Endothelial cell of umbilical vein (primary cell): ENCODE data around the gene IL1R2. TPM values are rescaled to one million over a fixed set of nuclear protein-coding genes. Genes with fewer than 3 reads are reported as not detected.

Experiments used
- BruUV-seq: library from RNA; stranded (reverse); fragments of 400-500 nt; replicated peaks from 2 replicates; lab custom pipeline; 2021; lab: Mats Ljungman, UMichigan
- CTCF ChIA-PET: fragments of 300-600, 350-600 bp; sonication (Branson Sonifier 250); formaldehyde crosslinking; loops from one replicate; lab custom pipeline; 2021; ENCODE audit warnings: antibody characterized with exemption, inconsistent platforms; lab: Charles Lee
- POLR2A ChIA-PET: fragments of 300-600, 350-600 bp; sonication (Branson Sonifier 250); formaldehyde crosslinking; loops from one replicate; lab custom pipeline; 2021; ENCODE audit warnings: antibody characterized with exemption, inconsistent platforms; lab: Charles Lee
- DNase-seq: peaks from one replicate; pipeline ENCODE4 v3.0.0-alpha.2; 2011; ENCODE audit warnings: low read depth, low spot score
- FAIRE-seq: peaks from 2 replicates; lab custom pipeline; 2011; peaks lifted over from hg19 to GRCh38; lab: Jason Lieb, UNC
- H2AFZ ChIP-seq: 2 replicates; pipeline ENCODE4 v1.6.0; 2012; ENCODE audit warnings: low read depth, low read length, control low read depth, inconsistent platforms
- H3K27ac ChIP-seq: 2 replicates; pipeline ENCODE4 v1.5.1; 2011; ENCODE audit warnings: low read depth, mild to moderate bottlenecking, control low read depth, low read length, moderate library complexity; ENCODE audit not compliant: insufficient read depth
- H3K27me3 ChIP-seq, 2 experiments: 2 replicates each; pipeline versions ENCODE4 v1.6.0 to v1.6.1; 2011; ENCODE audit warnings: low read length in 2 of 2, mixed read lengths in 1 of 2; ENCODE audit not compliant: control insufficient read depth in 2 of 2, insufficient read depth in 2 of 2
- H3K36me3 ChIP-seq, 2 experiments: 2 replicates in 1 of 2; 3 replicates in 1 of 2; pipeline ENCODE4 v1.5.1; 2011; ENCODE audit warnings: low read length in 2 of 2, mild to moderate bottlenecking in 1 of 2, moderate library complexity in 1 of 2; ENCODE audit not compliant: control insufficient read depth in 2 of 2, insufficient read depth in 2 of 2; ENCODE audit errors: extremely low read depth in 1 of 2
- H3K4me1 ChIP-seq: 3 replicates; pipeline ENCODE4 v1.5.1; 2011; ENCODE audit warnings: mild to moderate bottlenecking, low read length; ENCODE audit not compliant: control insufficient read depth, insufficient read depth; ENCODE audit errors: extremely low read depth
- H3K4me2 ChIP-seq: 2 replicates; pipeline ENCODE4 v1.6.1; 2011; ENCODE audit warnings: low read length, control low read depth, mixed read lengths; ENCODE audit not compliant: insufficient read depth
- H3K4me3 ChIP-seq, 3 experiments: fragments of 200-600 bp in 1 of 3; sonication (generic), shearing (Covaris generic) in 1 of 3; replicated peaks in 1 of 3; 2 replicates each; pipeline ENCODE4 v1.5.1; 2011 to 2016; ENCODE audit warnings: control low read depth in 3 of 3, low read length in 3 of 3, mild to moderate bottlenecking in 2 of 3, inconsistent platforms in 1 of 3, low read depth in 1 of 3, moderate library complexity in 1 of 3; ENCODE audit not compliant: insufficient read depth in 1 of 3
- H3K79me2 ChIP-seq: 2 replicates; pipeline ENCODE4 v1.6.0; 2012; ENCODE audit warnings: low read length, inconsistent platforms; ENCODE audit not compliant: control insufficient read depth, insufficient read depth
- H3K9ac ChIP-seq: replicated peaks from 2 replicates; pipeline ENCODE3; 2011; ENCODE audit warnings: low read length, control low read depth; ENCODE audit not compliant: insufficient read depth; ENCODE audit errors: extremely low read depth
- H3K9me1 ChIP-seq: replicated peaks from 3 replicates; pipeline ENCODE4 v1.6.0; 2011; ENCODE audit warnings: mild to moderate bottlenecking, low read length; ENCODE audit not compliant: control insufficient read depth, insufficient read depth; ENCODE audit errors: extremely low read depth
- H3K9me3 ChIP-seq: replicated peaks from 2 replicates; pipeline ENCODE4 v1.5.1; 2012; ENCODE audit warnings: low read length, inconsistent platforms; ENCODE audit not compliant: control insufficient read depth, insufficient read depth
- H4K20me1 ChIP-seq: replicated peaks from 2 replicates; pipeline ENCODE3; 2011; ENCODE audit warnings: mild to moderate bottlenecking, low read length; ENCODE audit not compliant: control insufficient read depth, insufficient read depth; ENCODE audit errors: extremely low read depth
- EZH2 ChIP-seq: IDR thresholded peaks from 2 replicates; pipeline ENCODE4 v1.6.1; 2012; ENCODE audit warnings: borderline replicate concordance, low read depth, mild to moderate bottlenecking, moderate library complexity, low read length, inconsistent platforms; ENCODE audit not compliant: severe bottlenecking
- FOS ChIP-seq: IDR thresholded peaks from 2 replicates; pipeline ENCODE4 v1.6.1; 2011; ENCODE audit warnings: mild to moderate bottlenecking, low read length, moderate library complexity, borderline replicate concordance; ENCODE audit not compliant: insufficient read depth
- GATA2 ChIP-seq: IDR thresholded peaks from 2 replicates; pipeline ENCODE4 v1.7.0; 2011; ENCODE audit warnings: low read depth, mild to moderate bottlenecking, moderate library complexity, mixed read lengths, low read length; ENCODE audit not compliant: insufficient read length, insufficient read depth
- JUN ChIP-seq: IDR thresholded peaks from 2 replicates; pipeline ENCODE4 v1.6.1; 2011; ENCODE audit warnings: borderline replicate concordance, low read depth; ENCODE audit not compliant: insufficient read length, insufficient read depth
- MAX ChIP-seq: IDR thresholded peaks from 2 replicates; pipeline ENCODE4 v1.6.1; 2011; ENCODE audit not compliant: insufficient read depth, insufficient read length
- MYC ChIP-seq: IDR thresholded peaks from one replicate; pipeline ENCODE4 v1.6.1; 2011; ENCODE audit warnings: mild to moderate bottlenecking, low read depth, low read length
- POLR2A ChIP-seq: IDR thresholded peaks from 2 replicates; pipeline ENCODE4 v1.6.1; 2012; ENCODE audit warnings: low read depth, mild to moderate bottlenecking, control low read depth, low read length
- POLR2AphosphoS5 ChIP-seq: IDR thresholded peaks from 2 replicates; pipeline ENCODE4 v1.6.1; 2012; ENCODE audit warnings: low read depth, mild to moderate bottlenecking, control low read depth, low read length, moderate library complexity; ENCODE audit not compliant: insufficient read depth
- dilution Hi-C: fragments of 300-500 bp; cut with MboI; formaldehyde crosslinking; loops from one replicate; pipeline ENCODE4 v1.15.0; 2019; ENCODE audit warnings: low sequenced_read_pairs; ENCODE audit not compliant: extremely low pct_ligation_motif_present
- intact Hi-C: fragments of 100-400 bp; cut with micrococcal nuclease; formaldehyde crosslinking; loops from one replicate; pipeline ENCODE4 v1.10.0; 2022
- polyA plus RNA-seq, 4 experiments: library from polyadenylated mRNA; depleted of rRNA in 3 of 4; stranded (reverse) in 3 of 4; unstranded in 1 of 4; fragments of >200 nt; gene quantifications; 2 replicates each; pipeline versions ENCODE4 v1.2.1 to v1.2.3, GENCODE V29; 2011 to 2012; ENCODE audit warnings: missing spikeins in 1 of 4
- total RNA-seq: library from RNA; stranded (reverse); gene quantifications from 2 replicates; pipeline ENCODE4 v1.2.3, GENCODE V29; 2021
- TF ChIP-seq, protein P1 (sequence below), 2 donors: IDR thresholded peaks; 1 replicate in 1 of 2; 2 replicates in 1 of 2; pipeline ENCODE4 v1.5.1; 2011; ENCODE audit warnings: low read length in 2 of 2, mild to moderate bottlenecking in 2 of 2, moderate library complexity in 2 of 2, control low read depth in 1 of 2, inconsistent platforms in 1 of 2, low read depth in 1 of 2; ENCODE audit not compliant: insufficient read depth in 1 of 2; ENCODE audit errors: extremely low read depth in 1 of 2

IL1R2 gene
- total and polyA plus RNA-seq, 2 donors (not counting 3 experiments of a cell fraction or from before 2014, with no cell fraction given), result not detected

DNA sequence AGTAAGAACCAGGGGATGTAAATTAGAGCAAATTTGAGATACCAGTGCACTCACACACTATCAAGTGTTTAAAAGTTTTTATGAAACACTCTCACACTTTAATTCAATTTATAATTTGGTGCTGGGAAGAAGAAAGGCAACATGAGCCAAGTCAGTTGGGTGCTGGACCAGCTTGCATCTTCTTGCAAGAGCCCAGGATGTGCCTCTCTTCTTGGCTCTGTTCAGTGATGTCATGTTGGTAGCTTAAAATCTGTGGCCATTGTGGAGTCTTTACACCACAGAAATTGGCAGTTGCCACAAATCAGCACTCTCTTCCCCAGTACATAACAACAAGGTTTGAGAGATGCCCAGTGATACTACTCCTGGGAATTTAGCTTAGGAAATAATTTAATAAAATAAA is 38.2 kb downstream of the IL1R2 start:
- dilution Hi-C loops, result no loop called here
- Histone ChIP-seq H3K9me1 (no peaks in the 10 kb centered on the region), H3K36me3 (no peaks in the 10 kb centered on the region), H3K4me1 (peaks cover 9% of the 10 kb centered on the region), H3K4me2 (no peak overlapping the region), H3K79me2 (no peaks in the 10 kb centered on the region), H3K9me3 (no peaks in the 10 kb centered on the region), H4K20me1 (no peaks in the 10 kb centered on the region), H3K27ac (no peak overlapping the region), H3K9ac (no peak overlapping the region), H3K27me3 (no peaks in the 10 kb centered on the region), H3K4me3 (no peak overlapping the region), H2AFZ (no peak overlapping the region)
- no TSS peak for BruUV-seq
- no peak for FAIRE-seq
- ChIA-PET POLR2A (no interaction called here), CTCF (interaction anchor here (0.6 kb wide), 1 partner anchor 10 kb away, joined by 3 read pairs; no protein-coding TSS in a partner anchor)
- no peak for DNase-seq
- TF ChIP-seq MYC (no peak), GATA2 (no peak), JUN (no peak), POLR2A (no peak), POLR2AphosphoS5 (no peak), MAX (no peak), EZH2 (no peak), FOS (no peak)
- TF ChIP-seq, protein P1, sequence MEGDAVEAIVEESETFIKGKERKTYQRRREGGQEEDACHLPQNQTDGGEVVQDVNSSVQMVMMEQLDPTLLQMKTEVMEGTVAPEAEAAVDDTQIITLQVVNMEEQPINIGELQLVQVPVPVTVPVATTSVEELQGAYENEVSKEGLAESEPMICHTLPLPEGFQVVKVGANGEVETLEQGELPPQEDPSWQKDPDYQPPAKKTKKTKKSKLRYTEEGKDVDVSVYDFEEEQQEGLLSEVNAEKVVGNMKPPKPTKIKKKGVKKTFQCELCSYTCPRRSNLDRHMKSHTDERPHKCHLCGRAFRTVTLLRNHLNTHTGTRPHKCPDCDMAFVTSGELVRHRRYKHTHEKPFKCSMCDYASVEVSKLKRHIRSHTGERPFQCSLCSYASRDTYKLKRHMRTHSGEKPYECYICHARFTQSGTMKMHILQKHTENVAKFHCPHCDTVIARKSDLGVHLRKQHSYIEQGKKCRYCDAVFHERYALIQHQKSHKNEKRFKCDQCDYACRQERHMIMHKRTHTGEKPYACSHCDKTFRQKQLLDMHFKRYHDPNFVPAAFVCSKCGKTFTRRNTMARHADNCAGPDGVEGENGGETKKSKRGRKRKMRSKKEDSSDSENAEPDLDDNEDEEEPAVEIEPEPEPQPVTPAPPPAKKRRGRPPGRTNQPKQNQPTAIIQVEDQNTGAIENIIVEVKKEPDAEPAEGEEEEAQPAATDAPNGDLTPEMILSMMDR (IDR thresholded peaks at IDR 0.05; ENCODE audit: extremely low read depth in 1 of 2, insufficient read depth in 1 of 2, low read depth in 1 of 2, low read length in 2 of 2), result no peak
- intact Hi-C loops, result no loop called here
